Posterior vena cava (tissue), 2 donors: ENCODE measurements around the gene TXNDC5. TPM values are rescaled to one million over a fixed set of nuclear protein-coding genes. Genes with fewer than 3 reads are reported as not detected.

Experiments used
- DNase-seq: peaks from one replicate; pipeline ENCODE4 v3.0.0-alpha.2; 2020; ENCODE audit warnings: low spot score
- intact Hi-C, 2 donors: fragments of 100-400 bp; cut with DNase I; formaldehyde crosslinking; loops; one replicate each; pipeline versions ENCODE4 v1.14.1 to v1.14.2; 2022 to 2023
- total RNA-seq, 2 donors: library from RNA; stranded (reverse); fragmentation: NEBNext Ultra II Directional; extraction: Animal tissue kit (Norgen Biotek cat#: 25700); gene quantifications; one replicate each; pipeline ENCODE4 v1.2.1, GENCODE V29; 2021
- donor health status: DM: yes; HTN: yes; CAD: no.
- donor health status: DM: yes; HTN: yes; CAD: no.

Gene TXNDC5
- total RNA-seq, 2 donors from 2014 or later: 98.2 to 122 TPM

DNA sequence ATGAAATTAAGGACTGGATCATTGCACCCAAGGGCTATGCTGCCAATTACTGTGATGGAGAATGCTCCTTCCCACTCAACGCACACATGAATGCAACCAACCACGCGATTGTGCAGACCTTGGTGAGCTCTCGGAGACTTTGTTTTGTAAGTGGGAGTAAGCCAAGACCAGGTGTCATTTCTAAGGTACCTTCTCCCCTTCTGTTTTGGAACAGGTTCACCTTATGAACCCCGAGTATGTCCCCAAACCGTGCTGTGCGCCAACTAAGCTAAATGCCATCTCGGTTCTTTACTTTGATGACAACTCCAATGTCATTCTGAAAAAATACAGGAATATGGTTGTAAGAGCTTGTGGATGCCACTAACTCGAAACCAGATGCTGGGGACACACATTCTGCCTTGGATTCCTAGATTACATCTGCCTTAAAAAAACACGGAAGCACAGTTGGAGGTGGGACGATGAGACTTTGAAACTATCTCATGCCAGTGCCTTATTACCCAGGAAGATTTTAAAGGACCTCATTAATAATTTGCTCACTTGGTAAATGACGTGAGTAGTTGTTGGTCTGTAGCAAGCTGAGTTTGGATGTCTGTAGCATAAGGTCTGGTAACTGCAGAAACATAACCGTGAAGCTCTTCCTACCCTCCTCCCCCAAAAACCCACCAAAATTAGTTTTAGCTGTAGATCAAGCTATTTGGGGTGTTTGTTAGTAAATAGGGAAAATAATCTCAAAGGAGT lies 30.4 kb downstream of the TXNDC5 start:
- intact Hi-C loops: no loop called here
- no peak for DNase-seq

- DNase-seq: no peak
- intact Hi-C loops: no loop called here
These were observed 31.0 kb downstream of the TXNDC5 start for GRCh38 chr6:7879579-7879978.

DNA sequence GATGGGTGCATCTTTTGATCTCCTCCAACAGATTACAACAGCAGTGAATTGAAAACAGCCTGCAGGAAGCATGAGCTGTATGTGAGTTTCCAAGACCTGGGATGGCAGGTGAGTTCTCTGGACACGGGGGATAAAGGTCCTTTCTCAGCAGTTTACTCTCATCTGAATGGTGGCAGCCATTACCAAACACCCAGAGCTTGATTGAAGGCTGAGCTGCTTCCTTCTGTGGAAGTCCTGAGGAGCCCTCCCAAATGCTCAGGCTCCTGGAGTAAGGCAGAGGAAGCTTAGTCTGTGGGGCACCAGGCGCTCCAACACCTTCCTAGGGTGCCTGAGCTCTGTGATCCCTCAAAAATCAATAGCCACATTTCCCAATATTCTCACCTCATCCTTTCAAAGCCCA lies 31.5 kb downstream of the TXNDC5 start:
- DNase-seq: no peak
- intact Hi-C loops: no loop called here

DNA sequence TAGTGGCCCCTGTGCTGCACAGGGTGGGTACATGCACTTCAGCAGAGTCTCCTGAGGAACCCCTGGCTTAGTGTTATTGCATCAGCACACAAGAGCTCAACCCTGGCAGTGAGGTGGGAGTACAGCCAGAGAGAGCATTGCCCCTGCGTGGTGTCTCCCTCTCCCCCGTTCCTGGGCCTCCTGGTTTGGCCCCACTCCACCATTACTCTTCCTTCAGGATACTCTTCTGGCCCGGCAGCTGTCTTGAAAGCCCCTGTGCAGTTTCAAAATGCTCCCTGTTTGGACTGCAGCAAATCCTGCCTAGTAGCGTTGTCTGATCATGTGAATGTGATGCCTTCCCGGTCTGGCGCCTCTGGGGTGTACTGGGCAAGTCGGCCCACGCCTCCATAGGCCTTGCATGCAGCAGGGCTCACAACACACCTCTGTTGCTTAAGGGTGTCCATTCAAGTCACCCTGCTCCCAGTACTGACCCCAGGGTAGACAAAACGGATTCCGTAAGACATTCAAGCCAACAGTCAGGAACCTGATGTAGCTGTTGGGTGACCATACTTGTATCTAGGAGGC lies 32.1 kb downstream of the TXNDC5 start:
- intact Hi-C loops: no loop called here

GRCh38 chr6:7868926-7869325 lies 41.7 kb downstream of the TXNDC5 start:
- no peak for DNase-seq
- intact Hi-C loops: no loop called here

More for the DNA sequence above, 32.1 kb downstream of the TXNDC5 start:
- no peak for DNase-seq

DNA sequence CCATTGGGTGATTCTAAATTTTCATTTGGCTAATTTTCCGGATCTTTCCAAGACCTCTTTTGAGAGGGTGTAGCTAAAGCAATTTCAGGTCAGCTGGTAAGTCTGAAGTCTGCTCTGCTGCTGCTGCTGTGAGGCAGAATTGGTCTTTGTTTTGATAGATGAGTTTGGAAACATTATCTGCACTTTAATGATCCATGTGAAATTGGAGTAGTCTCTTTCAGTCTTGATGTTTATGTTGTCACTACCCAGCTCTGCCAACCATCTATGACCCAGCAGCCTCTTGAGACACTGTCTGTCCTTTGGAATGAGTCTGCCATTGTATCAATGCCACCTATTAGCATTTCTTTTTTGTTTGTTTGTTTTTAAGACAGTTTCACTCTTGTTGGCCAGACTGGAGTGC lies 44.1 kb downstream of the TXNDC5 start:
- DNase-seq: no peak

GRCh38 chr6:7865781-7866180 lies 44.8 kb downstream of the TXNDC5 start:
- no peak for DNase-seq
- intact Hi-C loops: no loop called here

More for the DNA sequence above, 44.1 kb downstream of the TXNDC5 start:
- intact Hi-C loops: no loop called here

DNA sequence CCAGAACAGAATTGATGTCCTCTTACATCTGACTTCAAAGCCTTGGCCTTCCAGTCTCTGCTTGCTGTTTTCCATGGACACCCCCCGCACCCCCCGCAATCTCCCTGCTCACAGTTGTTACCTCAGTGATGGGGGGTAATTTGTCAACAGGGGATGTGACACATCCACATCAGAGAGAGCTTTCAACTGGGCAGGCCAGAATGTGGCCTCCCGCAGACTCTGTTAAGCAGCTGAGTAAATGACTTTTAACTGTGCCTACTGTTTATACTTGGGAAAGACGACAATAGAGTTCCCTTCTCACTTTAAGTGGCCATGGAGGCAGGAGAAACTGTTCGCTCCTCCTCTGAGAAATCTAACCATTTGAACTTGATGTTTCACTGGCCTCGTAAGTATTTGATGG lies 51.0 kb downstream of the TXNDC5 start:
- no peak for DNase-seq
- intact Hi-C loops: no loop called here

DNA sequence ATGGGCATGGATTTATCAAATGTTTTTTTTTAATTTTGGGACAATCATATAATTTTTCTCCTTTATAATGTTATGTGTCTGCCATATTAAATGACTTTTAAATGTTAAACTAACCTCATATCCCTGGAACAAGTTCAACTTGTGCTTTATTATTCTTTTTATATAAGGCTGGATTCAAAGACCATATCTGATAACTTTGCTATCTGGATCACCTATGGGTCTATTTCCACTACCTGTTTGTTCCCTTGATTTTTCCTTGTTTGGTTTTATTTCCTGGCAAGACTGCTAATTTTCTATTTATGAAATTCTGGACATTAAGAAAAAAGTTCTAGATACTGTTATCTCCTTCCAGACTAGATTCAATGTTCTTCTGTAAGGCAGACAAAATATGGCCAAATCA lies 58.8 kb downstream of the TXNDC5 start:
- intact Hi-C loops: no loop called here
- DNase-seq: no peak

DNA sequence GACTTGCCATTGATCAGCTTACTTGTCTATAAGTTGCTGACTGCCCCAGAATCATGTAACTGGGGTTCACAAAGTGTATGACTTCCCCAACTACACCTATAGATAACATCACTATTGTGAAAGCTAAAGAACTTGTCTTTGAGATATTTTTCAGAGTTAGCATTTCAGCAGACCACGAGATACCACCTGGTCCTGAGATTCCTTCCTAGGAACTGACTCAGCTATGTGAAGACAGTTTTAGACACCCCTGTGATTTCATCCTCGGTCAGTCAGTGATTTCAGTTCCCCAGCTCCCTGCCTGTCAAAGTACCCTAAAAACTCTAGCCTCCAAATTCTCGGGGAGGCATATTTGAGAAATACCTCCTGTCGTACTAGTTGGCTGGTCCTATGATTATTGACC lies 62.4 kb downstream of the TXNDC5 start:
- intact Hi-C loops: no loop called here
- no peak for DNase-seq

- DNase-seq: no peak
- intact Hi-C loops: no loop called here
These were observed 63.4 kb downstream of the TXNDC5 start for GRCh38 chr6:7846966-7847818.

GRCh38 chr6:7841781-7842468 lies 68.7 kb downstream of the TXNDC5 start:
- no peak for DNase-seq
- intact Hi-C loops: no loop called here

GRCh38 chr6:7836371-7837026 lies 74.1 kb downstream of the TXNDC5 start:
- intact Hi-C loops: no loop called here
- no peak for DNase-seq

DNA sequence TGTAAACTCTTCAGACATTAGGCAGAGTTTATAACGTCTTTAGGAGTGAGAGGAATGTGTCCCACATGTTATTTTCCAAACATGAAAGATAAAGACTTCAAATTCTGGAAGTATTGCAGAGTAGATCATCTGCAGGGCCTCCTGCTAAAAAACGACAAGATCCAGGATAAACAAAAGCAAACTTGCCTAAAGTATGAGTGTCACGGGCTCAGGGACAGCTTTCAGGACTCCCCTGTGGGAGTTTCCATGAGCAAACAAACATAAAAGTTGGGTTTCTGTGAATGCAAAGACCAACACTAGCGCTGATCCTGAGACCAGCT lies 76.9 kb downstream of the TXNDC5 start:
- intact Hi-C loops: no loop called here
- DNase-seq: no peak

GRCh38 chr6:7832904-7833750 lies 77.5 kb downstream of the TXNDC5 start:
- intact Hi-C loops: no loop called here
- no peak for DNase-seq
